HepG2 (cell line): ENCODE measurements around the gene BTBD17. TPM values are rescaled to one million over a fixed set of nuclear protein-coding genes. Genes with fewer than 3 reads are reported as not detected.

ENCODE experiments used
- ATAC-seq: fragments of 200-7000 bp; cut with Tn5 transposase; 3 replicates; pipeline ENCODE4 v1.9.1; 2020; ENCODE audit warnings: mild to moderate bottlenecking, moderate library complexity
- BruUV-seq: library from RNA; stranded (reverse); fragments of 400-500 nt; replicated peaks from 2 replicates; lab custom pipeline; 2021; lab: Mats Ljungman, UMichigan
- CTCF ChIA-PET: fragments of 300-600 bp; formaldehyde crosslinking; extraction: SDS; loops from one replicate; lab custom pipeline; 2021; ENCODE audit warnings: low total read pairs, inconsistent platforms, low intra/inter-chr PET ratio; lab: Yijun Ruan, JAX
- POLR2A ChIA-PET: fragments of 350-600 bp; sonication (Branson Sonifier 250); formaldehyde crosslinking; loops from one replicate; lab custom pipeline; 2020; ENCODE audit warnings: antibody characterized with exemption, inconsistent platforms; lab: Yijun Ruan, JAX
- DNase-seq: peaks from one replicate; pipeline ENCODE4 v3.0.0-alpha.2; 2015; ENCODE audit warnings: low spot score
- FAIRE-seq: peaks from 3 replicates; lab custom pipeline; 2011; peaks lifted over from hg19 to GRCh38; lab: Jason Lieb, UNC
- H2AFZ ChIP-seq: one replicate; pipeline ENCODE4 v1.6.1; 2011; ENCODE audit warnings: low read length, inconsistent platforms
- H3K27ac ChIP-seq: fragments of 300-600 bp; 3 replicates; pipeline ENCODE4 v1.8.0; 2011; ENCODE audit warnings: mixed run types, mild to moderate bottlenecking, mixed read lengths, low read length, inconsistent platforms; ENCODE audit not compliant: insufficient read depth; ENCODE audit errors: extremely low read length
- H3K27me3 ChIP-seq, 2 experiments: fragments of 200-600 bp in 1 of 2; 2 replicates in 1 of 2; 3 replicates in 1 of 2; pipeline versions ENCODE4 v1.6.0 to v1.8.0; 2011; ENCODE audit warnings: low read length in 2 of 2, mild to moderate bottlenecking in 2 of 2, moderate library complexity in 2 of 2, inconsistent platforms in 1 of 2; ENCODE audit not compliant: insufficient read depth in 2 of 2, control insufficient read depth in 1 of 2
- H3K36me3 ChIP-seq, 2 experiments: fragments of 200-600 bp in 1 of 2; replicated peaks in 1 of 2; 2 replicates in 1 of 2; 3 replicates in 1 of 2; pipeline versions ENCODE4 v1.5.1 to v1.8.0; 2011; ENCODE audit warnings: low read length in 2 of 2, inconsistent platforms in 1 of 2; ENCODE audit not compliant: insufficient read depth in 2 of 2, control insufficient read depth in 1 of 2
- H3K4me1 ChIP-seq: 2 replicates; pipeline ENCODE4 v1.5.1; 2012; ENCODE audit warnings: low read length, inconsistent platforms; ENCODE audit not compliant: insufficient read depth
- H3K4me2 ChIP-seq: 2 replicates; pipeline ENCODE4 v1.6.0; 2011; ENCODE audit warnings: low read depth, low read length, inconsistent platforms
- H3K4me3 ChIP-seq, 3 experiments: fragments of 200-600 bp in 1 of 3; sonication (generic), shearing (Covaris generic) in 1 of 3; replicated peaks in 1 of 3; 2 replicates each; pipeline ENCODE4 v1.5.1; 2011 to 2016; ENCODE audit warnings: low read length in 3 of 3, inconsistent platforms in 2 of 3, low read depth in 2 of 3, mild to moderate bottlenecking in 2 of 3, control low read depth in 1 of 3, mixed read lengths in 1 of 3; ENCODE audit not compliant: insufficient read depth in 1 of 3
- H3K79me2 ChIP-seq: one replicate; pipeline ENCODE4 v1.6.1; 2011; ENCODE audit warnings: low read length, inconsistent platforms; ENCODE audit not compliant: insufficient read depth
- H3K9ac ChIP-seq: 2 replicates; pipeline ENCODE4 v1.6.0; 2011; ENCODE audit warnings: mild to moderate bottlenecking, low read depth, low read length, inconsistent platforms; ENCODE audit not compliant: insufficient read depth
- H3K9me3 ChIP-seq: 2 replicates; pipeline ENCODE4 v1.5.1; 2012; ENCODE audit warnings: mild to moderate bottlenecking, low read length
- H4K20me1 ChIP-seq: 2 replicates; pipeline ENCODE4 v1.6.0; 2011; ENCODE audit warnings: inconsistent platforms, mild to moderate bottlenecking, low read length, moderate library complexity; ENCODE audit not compliant: insufficient read depth
- ZBTB3 ChIP-seq: sonication (generic); formaldehyde crosslinking; IDR thresholded peaks from 2 replicates; pipeline ENCODE4 v1.4.0; 2020; ENCODE audit warnings: low read depth, mild to moderate bottlenecking, moderate library complexity, missing genetic modification reagents, borderline replicate concordance
- ZC3H4 ChIP-seq: sonication (generic); formaldehyde crosslinking; IDR thresholded peaks from 2 replicates; pipeline ENCODE4 v1.4.0; 2020; ENCODE audit warnings: missing genetic modification reagents, borderline replicate concordance
- ZNF660 ChIP-seq: sonication (generic); formaldehyde crosslinking; IDR thresholded peaks from 2 replicates; pipeline ENCODE4 v1.5.1; 2020; ENCODE audit warnings: mild to moderate bottlenecking, low read depth, missing genetic modification reagents, borderline replicate concordance
- WGBS: methylation state at CpG from one replicate; pipeline ENCODE4 v1.1.6; 2017; ENCODE audit warnings: low lambda C conversion rate; 5-methylcytosine and 5-hydroxymethylcytosine counted together
- in situ Hi-C: cut with HindIII; loops from 2 replicates; pipeline ENCODE4 v1.10.0; 2017; ENCODE audit warnings: low pct_unique_long_range_greater_than_20kb; ENCODE audit not compliant: extremely low pct_ligation_motif_present
- intact Hi-C: fragments of 100-400 bp; cut with micrococcal nuclease; formaldehyde crosslinking; loops from one replicate; pipeline ENCODE4 v1.10.0; 2022; ENCODE audit not compliant: unreplicated experiment
- polyA plus RNA-seq, 8 experiments: library from polyadenylated mRNA; depleted of rRNA in 3 of 8; stranded (reverse) in 7 of 8; unstranded in 1 of 8; fragments of >200 nt; fragmentation: Illumina TruSeq in 4 of 8; extraction: Trizol in 4 of 8; gene quantifications; 2 replicates each; pipeline versions ENCODE4 v1.2.1 to v1.2.3, GENCODE V29; 2011 to 2016; ENCODE audit warnings: low read depth in 4 of 8, missing spikeins in 1 of 8, mixed read lengths in 1 of 8; ENCODE audit not compliant: insufficient read depth in 1 of 8
- total RNA-seq, 5 experiments: library from RNA; depleted of rRNA; stranded (reverse); fragments of >200 nt; fragmentation: Illumina TruSeq; extraction: Trizol; gene quantifications; 2 replicates each; pipeline ENCODE4 v1.2.3, GENCODE V29; 2016; ENCODE audit warnings: low read depth in 1 of 5
- TF ChIP-seq, protein P1 (sequence below): sonication (generic); formaldehyde crosslinking; IDR thresholded peaks from 2 replicates; pipeline ENCODE4 v1.9.0; 2022; ENCODE audit warnings: low read depth, missing genetic modification reagents
- TF ChIP-seq, protein P2 (sequence below): sonication (generic); formaldehyde crosslinking; IDR thresholded peaks from 2 replicates; pipeline ENCODE4 v1.5.1; 2020; ENCODE audit warnings: mild to moderate bottlenecking, missing genetic modification reagents, moderate library complexity

BTBD17 gene
- total and polyA plus RNA-seq, 2 of the 13 experiments (the other 11 are each of a cell fraction or from before 2014, with no cell fraction given), result not detected

DNA sequence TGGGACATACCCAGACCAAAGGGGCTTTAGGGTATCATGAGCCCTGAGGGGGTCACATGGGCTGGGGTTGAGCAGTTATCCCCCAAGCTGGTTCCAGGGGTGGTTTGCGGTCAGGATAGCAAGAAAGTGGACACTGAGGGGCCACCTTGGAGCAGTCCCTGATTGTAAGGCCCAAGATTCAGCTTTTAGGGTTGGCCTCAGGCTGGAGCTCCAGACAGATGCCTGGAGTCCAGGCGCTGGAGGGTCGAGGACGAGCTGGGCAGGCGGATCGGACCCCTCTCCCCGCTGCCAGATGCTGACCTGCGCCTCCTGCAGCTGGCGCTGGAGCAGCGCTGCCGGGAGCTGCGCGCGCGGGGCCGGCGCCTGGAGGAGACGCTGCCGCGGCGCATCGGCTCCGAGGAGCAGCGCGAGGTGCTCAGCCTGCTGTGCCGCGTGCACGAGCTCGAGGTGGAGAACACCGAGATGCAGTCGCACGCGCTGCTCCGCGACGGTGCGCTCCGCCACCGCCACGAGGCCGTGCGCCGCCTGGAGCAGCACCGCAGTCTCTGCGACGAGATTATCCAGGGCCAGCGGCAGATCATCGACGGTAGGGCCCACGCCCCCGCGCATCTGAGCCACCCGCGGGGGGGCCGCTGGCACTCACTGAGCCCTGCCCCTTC is 10.0 kb downstream of the BTBD17 start (continued):
- TF ChIP-seq ZBTB3, result no peak
- TF ChIP-seq, protein P1, sequence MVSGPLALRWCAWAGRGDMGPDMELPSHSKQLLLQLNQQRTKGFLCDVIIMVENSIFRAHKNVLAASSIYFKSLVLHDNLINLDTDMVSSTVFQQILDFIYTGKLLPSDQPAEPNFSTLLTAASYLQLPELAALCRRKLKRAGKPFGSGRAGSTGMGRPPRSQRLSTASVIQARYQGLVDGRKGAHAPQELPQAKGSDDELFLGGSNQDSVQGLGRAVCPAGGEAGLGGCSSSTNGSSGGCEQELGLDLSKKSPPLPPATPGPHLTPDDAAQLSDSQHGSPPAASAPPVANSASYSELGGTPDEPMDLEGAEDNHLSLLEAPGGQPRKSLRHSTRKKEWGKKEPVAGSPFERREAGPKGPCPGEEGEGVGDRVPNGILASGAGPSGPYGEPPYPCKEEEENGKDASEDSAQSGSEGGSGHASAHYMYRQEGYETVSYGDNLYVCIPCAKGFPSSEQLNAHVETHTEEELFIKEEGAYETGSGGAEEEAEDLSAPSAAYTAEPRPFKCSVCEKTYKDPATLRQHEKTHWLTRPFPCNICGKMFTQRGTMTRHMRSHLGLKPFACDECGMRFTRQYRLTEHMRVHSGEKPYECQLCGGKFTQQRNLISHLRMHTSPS, result no peak

DNA sequence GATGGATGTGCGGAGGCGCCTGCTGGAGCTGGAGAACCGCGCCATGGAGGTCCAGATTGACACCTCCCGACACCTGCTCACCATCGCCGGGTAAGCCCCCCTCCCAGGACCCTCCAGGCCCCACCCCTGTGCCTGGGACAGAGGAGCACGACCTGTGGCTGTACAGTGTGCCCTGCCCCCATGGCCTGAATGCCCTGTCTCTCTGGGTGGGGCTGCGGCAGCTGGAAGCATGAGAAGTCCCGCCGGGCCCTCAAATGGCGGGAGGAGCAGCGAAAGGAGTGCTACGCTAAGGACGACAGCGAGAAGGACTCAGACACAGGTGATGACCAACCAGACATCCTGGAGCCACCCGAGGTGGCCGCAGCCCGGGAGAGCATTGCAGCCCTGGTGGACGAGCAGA is 11.2 kb downstream of the BTBD17 start:
- TF ChIP-seq, protein P2, sequence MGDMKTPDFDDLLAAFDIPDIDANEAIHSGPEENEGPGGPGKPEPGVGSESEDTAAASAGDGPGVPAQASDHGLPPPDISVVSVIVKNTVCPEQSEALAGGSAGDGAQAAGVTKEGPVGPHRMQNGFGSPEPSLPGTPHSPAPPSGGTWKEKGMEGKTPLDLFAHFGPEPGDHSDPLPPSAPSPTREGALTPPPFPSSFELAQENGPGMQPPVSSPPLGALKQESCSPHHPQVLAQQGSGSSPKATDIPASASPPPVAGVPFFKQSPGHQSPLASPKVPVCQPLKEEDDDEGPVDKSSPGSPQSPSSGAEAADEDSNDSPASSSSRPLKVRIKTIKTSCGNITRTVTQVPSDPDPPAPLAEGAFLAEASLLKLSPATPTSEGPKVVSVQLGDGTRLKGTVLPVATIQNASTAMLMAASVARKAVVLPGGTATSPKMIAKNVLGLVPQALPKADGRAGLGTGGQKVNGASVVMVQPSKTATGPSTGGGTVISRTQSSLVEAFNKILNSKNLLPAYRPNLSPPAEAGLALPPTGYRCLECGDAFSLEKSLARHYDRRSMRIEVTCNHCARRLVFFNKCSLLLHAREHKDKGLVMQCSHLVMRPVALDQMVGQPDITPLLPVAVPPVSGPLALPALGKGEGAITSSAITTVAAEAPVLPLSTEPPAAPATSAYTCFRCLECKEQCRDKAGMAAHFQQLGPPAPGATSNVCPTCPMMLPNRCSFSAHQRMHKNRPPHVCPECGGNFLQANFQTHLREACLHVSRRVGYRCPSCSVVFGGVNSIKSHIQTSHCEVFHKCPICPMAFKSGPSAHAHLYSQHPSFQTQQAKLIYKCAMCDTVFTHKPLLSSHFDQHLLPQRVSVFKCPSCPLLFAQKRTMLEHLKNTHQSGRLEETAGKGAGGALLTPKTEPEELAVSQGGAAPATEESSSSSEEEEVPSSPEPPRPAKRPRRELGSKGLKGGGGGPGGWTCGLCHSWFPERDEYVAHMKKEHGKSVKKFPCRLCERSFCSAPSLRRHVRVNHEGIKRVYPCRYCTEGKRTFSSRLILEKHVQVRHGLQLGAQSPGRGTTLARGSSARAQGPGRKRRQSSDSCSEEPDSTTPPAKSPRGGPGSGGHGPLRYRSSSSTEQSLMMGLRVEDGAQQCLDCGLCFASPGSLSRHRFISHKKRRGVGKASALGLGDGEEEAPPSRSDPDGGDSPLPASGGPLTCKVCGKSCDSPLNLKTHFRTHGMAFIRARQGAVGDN (CRISPR knock-in tag), result 0 out of 2 replicates have a peak, but pooled peaks have one; percentile 9
- no peak for TF ChIP-seq ZNF660 (CRISPR knock-in tag)
- no peak for TF ChIP-seq ZC3H4 (CRISPR knock-in tag)
- Histone ChIP-seq H3K4me2 (no peak overlapping the region), H3K27me3 (peaks cover 23 to 86% of the 10 kb centered on the region in 2 experiments), H3K27ac (no peak overlapping the region), H3K4me3 (no peak overlapping the region), H3K79me2 (no peaks in the 10 kb centered on the region), H3K9me3 (no peaks in the 10 kb centered on the region), H4K20me1 (peaks cover 2% of the 10 kb centered on the region; the same call in 1 of the 2 replicates), H3K4me1 (no peaks in the 10 kb centered on the region), H2AFZ (no peak overlapping the region), H3K36me3 (no peaks in the 10 kb centered on the region), H3K9ac (no peak overlapping the region)
- POLR2A ChIA-PET, result no interaction called here
- CTCF ChIA-PET, result no interaction called here
- DNase-seq, result no peak
- no peak for ATAC-seq
- BruUV-seq, result no TSS peak
- WGBS, result 59% methylated on average over 15 of the region's 20 CpGs
- in situ Hi-C loops (loop anchor here (5.0 kb wide), 1 partner anchor 48 kb away; no protein-coding TSS in a partner anchor), intact Hi-C loops (no loop called here)
- no peak for FAIRE-seq
